ENCODE results near the gene MGP. TPM values are rescaled to one million over a fixed set of nuclear protein-coding genes. Genes with fewer than 3 reads are reported as not detected.

The MGP gene
- total RNA-seq, 1 donor from 2014 or later = not detected

DNA sequence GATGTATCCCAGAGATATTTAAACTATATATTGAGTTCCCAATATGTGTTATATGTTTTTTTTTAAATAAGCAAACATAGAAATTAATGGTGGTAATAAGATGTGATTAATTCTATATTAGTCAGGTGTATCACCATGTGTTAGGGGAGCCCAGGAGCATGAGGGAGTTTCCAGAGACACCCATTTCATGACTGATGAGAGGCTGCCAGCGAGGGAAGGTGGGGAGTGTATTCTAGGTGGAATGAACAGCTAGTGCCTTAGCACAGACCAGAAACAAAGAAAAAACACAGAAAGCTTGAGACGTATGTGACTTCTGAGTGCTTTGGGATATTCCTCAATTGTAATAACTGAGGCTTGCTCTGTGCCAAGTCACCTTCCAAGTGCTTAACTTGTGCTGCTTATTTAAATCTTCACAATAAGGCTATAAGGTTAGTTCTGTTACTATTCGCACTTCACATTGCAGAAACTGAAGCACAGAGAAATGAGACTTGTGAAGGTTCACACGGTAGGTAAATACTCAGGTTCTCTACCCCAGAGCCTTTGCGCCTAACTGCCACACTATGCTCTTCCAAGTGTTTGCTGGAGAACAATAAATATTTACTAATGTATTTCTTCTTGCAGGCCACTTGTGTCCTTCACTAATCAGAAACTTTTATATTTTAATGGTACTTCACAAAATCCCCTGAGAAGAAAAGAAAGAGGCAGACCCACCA is 17.9 kb upstream of the MGP start:
- intact Hi-C loops (cut with micrococcal nuclease) = no loop called here

DNA sequence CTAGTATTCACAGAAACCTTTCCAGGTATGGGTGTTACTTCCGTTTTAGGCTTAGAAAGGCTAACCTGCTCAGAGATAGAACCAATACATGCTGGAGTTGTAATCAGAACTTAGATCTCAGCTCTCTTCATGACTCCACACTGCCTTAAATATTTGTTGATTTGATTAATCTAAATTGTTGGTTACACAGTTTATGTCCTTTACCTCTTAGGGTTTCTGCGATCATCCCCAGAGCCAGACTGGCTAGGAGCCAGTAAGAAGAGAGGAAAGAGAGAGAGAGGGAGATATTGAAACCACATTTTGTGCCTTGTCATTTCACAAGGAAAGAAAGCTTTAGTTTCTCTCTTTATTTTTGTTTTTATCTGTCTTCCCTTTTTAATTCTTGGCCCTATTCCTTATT is 16.8 kb upstream of the MGP start:
- intact Hi-C loops (cut with micrococcal nuclease) = no loop called here

DNA sequence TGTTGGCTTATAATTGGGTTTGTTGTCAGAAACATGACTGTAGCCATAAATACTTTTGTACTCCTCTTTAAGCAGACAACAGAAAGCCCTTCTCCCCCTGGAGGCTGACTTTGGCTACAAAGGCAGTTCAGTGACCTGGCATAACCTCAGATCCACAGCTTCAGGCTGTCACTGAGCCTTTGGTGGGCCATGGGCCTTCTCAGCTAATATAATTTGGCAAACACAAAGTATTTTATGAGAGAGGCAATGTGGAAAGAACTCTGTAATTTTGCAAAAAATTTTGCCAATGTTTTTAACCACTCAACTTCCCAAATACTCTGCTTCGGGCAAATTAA is 15.5 kb upstream of the MGP start:
- intact Hi-C loops (cut with micrococcal nuclease) = no loop called here

DNA sequence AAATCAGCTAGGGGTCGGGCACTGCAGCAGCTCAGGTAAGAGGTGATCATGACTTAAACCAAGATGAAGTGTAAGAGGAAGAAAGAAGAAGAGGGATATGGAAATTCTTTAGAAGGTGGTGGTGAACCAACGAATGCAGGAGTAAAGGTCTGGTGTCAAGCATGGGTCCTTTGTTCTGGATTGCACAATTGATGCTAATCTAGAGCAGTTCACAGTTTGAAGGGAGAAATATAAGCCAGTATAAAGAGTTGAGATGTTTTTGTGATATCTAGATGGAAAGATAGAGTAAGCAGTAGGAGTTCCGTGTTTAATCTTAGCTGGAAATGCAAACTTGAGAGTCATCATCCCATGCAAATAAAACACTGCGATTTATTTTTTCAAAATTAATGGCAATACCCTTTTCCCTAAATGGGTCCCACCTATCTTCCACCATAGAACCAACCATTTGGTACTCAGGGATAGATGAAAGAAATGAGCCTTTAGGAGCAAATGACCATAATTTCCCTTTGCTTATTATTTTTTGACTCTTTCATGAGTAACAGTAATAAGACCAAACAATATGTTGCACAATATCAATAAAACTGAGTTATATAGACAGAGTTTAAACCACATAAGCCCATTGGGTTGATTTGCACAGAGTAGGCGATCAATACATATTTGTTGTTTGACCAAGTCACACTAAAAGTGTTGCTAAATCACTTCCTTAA is 15.0 kb upstream of the MGP start:
- intact Hi-C loops (cut with micrococcal nuclease) = no loop called here

DNA sequence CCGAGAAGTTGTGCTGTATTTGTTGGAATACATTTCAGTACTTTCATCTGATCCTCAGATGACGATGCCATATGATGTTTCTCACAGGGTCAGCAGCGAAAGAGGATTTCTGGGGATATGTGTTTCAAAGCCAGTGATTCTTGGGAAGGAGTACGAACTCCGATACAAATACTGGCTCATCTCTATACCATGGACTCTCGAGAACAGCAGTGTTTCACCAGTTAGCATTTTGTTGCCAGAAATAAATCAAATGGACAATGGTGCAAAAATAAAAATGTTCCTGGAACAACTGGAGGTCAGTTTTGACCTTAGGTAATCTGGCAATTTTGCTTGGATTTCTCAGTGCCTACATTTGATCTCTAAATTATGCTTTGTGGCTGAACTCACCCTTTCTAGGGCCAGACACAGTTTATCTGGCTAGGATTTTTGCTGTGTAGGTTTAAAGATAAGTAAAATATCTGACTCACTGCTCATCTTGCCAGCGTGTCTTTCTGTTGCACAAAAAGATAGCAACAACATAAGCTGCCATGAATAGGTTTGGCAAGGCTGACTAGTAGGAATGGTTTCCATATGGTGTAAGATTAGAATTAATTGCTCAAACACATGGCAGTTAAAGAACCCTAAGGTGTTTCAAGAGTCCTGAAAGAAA is 11.0 kb upstream of the MGP start:
- intact Hi-C loops (cut with micrococcal nuclease) = no loop called here

DNA sequence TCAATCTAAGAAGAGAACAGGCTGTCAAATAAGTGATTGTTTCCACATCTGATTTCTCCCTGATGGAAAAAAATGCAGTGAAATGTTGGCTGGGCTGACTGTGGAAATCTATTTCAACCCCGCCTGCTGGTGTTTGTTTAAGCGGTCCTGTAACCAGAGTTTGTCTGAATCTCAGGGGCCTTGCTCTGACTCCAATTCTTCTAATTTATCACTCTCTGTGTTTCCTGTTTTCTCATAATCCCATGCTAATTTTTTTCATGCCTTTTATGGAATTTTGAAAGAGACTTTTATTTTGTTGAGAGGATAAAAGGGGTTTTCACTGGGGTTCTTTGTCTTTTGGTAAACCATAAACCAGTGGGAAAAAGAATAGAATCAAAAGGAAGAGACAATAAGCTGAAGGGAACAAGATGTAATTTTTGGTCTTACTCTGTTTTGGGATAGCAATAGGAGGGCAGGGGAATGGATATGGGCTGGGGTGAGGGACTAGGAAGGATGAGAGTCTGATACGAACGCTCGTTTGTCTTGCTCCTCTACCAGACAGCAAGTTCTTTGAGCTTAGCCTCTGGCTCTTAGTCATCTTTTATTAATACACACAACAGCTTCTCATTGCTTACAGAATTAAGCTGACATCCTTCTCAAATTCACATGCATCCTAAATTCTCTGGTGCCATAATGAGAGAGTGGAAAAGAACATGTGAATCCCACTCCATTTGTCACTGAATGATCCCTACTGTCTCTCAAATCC is 8.0 kb upstream of the MGP start:
- intact Hi-C loops (cut with micrococcal nuclease) = no loop called here

DNA sequence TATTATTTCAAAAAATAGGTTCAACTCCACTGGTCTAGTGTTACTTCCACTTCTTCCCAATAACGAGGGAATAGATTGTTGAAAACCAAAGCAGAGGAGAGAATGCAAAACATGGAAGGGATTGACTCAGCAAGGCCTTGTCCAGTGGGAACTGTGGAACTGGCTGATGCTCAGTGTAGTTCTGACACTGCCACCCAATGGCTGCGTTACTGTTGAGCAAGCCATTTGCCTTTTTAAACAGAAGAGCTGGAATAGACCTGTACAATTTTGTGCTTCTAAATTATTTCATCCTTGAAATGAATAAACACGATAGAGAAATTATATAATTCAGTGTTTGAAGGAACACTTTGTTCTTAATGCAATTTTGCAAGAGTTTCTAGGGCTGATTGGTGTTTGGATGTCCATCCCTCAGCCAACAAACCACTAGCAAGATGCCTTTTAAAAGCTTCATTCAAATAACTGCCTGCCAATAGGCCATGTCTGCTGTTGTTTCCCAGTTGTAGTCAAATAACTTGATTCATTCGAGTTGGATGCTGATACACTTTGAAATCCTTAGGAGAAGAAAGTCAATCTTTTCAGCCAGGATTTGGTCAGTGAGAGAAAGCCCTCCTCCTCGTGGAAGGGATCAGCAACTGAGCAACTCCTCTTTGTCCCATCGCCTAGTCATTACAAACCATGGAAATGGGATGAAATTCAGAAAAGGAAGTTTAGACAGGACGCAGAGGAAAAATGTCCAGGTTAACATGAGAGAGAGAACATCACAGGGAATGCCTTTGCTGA is 7.3 kb upstream of the MGP start:
- intact Hi-C loops (cut with micrococcal nuclease) = no loop called here

DNA sequence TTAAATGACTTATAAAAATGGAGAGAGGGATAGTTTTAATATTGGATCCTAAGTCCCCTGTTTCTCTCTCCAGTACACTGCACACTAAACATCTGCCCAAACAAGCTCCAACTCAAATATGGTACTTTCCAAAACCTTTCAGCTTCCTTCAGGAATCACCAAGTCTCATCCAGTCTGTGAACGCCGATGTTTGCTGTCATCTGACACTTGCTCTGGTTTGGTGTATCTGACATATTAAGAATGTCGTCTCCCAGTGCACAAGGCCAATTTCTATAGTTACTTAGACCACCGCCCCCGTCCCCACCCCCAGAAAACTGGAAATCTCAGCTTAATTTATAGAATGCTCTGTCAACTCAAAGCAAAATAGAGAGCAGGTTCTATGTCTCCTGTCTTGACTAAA is 5.0 kb upstream of the MGP start:
- intact Hi-C loops (cut with micrococcal nuclease) = no loop called here

DNA sequence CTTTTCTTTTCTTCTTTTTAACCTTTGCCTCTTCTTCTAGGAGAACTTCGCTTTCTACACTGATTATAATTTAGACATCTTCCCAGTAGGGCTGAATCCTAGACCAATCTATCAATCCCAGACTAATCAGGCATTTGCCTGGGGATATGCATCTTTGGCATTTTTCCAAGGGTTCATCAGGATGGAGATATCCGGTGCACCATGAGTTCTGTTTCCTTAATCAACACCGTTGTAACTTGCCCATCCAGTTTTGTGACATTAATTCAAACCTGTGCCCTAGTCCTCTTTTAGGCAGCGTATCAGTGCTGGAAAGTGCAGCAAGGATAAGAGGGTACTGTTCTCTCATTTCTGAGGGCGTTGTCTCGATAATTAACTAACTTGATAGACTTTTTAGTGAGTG is 617 bp upstream of the MGP start:
- intact Hi-C loops (cut with micrococcal nuclease) = no loop called here

DNA sequence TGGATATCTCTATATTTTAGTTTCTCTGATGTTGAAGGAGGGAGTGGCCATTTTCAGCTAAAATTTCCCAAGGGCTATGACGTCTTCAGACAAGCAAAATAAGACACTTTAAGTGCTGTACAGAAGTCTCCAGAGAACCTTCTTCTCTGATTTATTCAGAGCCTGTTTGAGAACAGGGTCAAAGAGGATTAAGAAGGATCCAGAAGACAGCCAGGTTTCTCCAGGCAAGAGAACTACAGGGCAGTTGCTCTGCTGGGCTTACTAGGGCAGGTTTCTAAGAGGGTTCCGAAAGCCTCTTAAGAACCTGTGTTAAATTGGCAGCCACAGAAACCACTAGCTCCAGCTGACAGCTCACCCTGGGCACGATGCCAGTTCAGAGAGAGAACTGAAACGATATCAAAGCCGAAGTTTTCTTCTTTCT is 1.2 kb downstream of the MGP start:
- intact Hi-C loops (cut with micrococcal nuclease) = no loop called here

DNA sequence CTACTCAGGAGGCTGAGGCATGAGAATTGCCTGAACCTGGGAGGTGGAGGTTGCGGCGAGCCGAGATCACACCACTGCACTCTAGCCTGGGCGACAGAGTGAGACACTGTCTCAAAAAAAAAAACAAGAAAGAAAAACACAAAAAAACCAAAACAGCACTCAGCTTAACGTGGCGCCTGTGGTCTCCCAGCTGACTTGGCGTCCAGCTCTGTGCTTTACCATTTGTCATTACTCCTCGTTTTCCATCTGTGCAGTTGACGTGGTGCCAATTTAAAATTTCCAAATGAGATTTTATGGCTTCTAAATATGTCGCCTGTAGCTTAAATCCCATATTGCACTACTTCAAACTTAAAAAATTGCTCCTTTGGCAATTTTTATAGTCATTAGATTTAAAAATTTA is 2.0 kb downstream of the MGP start:
- intact Hi-C loops (cut with micrococcal nuclease) = no loop called here

DNA sequence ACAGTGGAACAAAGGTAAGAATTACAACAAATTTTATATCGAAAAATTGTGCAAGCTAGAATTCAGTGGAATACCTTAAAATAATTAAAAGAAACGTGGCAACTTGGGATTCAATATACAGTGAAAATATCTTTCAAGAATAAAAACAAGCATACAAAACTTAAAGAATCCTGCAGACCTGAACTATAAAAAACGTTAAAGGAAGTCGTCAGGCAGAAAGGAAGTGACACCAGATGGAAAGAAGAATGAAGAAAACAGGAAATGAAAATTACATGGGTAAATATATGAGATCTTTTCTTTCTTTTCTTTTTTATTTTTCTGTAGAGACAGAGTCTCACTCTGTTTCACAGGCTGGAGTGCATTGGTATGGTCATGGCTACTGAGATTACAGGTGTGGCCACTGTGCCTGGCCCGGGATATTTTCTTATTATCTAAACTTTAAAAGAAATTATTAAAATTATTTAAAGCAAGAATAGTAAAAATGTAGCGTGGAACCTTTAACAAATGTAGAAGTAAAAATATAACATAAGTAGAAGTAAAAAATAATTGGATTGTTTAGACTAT is 4.7 kb downstream of the MGP start:
- intact Hi-C loops (cut with micrococcal nuclease) = no loop called here

DNA sequence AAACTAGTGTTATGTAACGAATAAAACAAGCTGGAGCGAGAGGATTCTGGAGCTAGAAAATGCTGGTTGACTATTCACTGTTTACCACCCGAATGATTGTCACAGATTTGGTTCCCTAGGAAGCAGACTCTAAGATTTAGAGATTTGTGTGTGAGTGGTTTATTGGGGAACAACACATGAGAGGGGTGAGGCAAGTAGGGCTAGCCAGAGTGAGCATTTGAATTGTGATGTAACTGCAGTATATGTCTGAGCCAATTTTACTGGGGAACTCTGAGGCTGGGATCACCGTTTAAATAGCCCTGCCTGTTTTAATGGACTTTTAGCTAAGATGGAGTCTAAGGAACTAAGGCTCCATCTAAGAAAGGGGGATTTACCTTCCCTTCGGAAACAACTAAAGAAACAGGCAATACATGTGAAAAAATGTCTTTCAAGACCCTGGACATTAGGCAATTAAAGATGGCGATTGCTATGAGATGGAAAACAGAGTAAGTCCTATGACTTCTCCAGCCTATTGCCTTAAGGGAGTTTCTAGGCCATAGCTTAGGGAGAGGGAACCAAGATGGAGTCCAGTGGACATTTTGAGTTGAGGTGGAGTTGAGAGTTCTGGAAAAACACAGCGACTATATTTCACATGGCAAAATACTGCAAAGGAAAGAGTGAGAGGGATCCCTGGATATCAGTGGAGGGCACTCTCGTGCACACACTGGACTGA is 6.3 kb downstream of the MGP start:
- intact Hi-C loops (cut with micrococcal nuclease) = no loop called here

DNA sequence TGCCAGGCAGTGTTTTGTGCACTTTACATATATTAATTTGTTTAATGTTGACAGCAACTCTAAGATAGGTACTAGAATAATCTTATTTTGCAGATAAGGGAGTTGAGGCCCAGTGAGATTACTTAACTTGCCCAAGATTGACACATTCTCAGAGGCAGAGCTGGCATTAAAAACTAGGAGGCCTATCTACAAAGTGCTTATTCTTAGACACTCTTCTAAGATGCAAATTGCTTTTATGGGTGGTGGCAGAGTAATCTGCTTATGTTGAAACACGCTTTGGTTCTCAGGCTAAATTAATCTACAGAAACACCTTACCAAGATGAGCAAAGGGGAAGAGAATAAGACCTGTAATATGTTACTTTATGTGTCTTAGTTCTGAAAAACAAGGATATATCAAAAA is 7.2 kb downstream of the MGP start:
- intact Hi-C loops (cut with micrococcal nuclease) = no loop called here

DNA sequence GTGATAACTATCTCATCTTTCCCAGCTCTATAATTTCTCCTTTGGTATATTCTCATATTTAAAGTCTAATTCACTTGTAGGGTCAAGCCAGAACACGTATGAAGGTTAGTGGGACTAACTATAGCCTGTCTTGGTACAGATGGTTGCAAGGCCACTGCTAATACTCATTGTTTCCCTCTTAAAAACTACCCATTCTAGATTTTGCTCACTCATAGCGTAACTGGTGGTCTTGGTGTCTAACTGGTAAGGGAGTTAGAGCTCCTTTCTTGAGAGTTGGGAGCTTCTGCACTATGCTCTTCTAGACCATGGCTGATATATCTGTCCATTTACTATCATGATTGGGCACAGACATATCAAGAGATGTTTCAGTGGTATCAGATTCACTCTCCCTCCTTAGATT is 8.8 kb downstream of the MGP start:
- intact Hi-C loops (cut with micrococcal nuclease) = no loop called here

DNA sequence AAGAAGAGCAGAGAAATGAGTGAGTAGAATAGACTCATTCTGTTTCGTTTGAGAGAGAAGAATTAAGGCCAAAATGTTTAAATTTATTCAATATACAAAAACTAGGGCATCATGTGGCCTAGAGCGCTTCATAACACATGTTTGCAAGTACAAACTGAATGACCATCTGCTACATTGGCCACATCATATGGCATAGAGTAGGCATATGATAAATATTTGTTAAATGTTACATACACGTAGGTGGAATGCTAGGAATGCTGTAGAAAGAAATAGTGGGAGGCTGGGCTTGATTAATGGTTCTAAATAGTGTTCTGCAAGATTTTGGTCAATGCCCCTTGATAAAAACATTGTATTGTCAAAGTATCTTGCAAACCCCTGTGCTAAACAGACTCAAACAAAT is 10.8 kb downstream of the MGP start:
- intact Hi-C loops (cut with micrococcal nuclease) = no loop called here

DNA sequence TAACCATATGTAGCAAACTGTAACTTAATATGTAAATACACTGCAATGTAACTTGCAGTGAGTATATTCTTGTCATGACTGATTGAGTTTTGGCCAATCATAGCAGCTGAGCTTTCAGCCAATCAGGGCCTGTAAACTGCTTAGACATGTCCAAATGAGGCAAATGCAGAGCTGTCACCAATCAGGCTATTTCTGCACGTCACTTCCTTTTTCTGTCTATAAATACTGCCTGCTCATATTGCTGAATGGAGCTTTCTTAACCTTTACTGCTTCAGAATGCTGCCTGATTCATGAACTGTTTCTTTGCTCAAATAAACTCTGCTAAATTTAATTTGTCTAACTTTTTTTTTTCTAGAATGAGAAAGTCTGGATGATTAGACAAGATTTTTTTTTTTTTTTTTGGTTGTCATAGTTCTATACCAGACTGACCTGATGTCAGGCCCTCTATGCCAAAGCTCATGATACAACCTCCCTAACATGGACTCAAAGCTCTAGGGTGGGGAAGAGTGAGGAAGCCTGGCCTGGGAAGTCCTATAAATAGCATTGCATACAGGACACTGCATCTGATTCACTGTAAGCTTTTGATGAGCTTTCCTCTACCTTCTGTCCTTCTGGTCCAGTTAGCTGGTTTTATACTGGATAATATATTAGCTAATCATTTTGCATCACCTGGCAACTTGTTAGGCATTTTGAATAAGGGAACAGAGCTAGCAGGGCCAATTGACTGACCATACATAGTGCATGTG is 12.0 kb downstream of the MGP start:
- intact Hi-C loops (cut with micrococcal nuclease) = no loop called here

DNA sequence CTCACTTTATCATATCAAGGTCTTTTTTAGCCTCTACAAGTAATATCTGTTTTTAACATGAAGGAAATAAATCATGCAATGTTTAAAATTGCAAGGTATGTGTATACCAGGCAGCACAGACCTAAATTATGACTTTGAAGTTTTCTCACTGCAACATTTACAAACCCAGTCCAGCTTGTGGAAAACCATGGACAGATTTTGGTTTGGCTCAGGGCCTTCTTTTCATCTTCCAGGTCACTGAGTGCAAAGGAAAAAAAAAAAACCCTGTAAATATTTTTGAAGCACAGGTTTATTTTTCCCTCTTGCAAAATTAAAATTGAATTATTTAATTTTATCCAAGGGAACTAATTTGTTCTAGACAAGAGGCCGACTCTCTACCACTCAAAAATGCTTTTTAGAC is 13.8 kb downstream of the MGP start:
- intact Hi-C loops (cut with micrococcal nuclease) = no loop called here

DNA sequence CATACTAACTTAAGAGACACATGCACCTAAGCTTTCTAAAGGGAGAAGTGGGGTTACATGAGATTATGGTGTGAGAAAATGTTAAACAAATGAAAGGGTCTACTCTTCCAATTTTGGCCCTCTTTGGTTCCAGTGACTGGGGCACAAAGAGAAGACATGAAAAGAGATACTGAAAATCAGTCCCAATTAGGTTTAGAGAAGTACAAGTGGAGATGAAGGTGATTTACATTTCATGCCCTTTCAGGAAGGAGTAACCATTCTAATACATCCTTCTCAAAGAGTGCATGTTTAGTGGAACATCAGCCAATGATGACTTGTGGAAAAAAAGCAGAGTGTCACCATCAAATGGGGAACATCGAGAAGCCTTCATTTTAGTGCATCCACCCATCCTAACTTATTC is 14.4 kb downstream of the MGP start:
- intact Hi-C loops (cut with micrococcal nuclease) = no loop called here

Data from T-helper 2 cell treated with Interferon-gamma antibody and Interleukin-4, amounts not matched to agents 100 ng/mL and 5 ng/mL, for 36 hours (primary cell).